ENCODE results near the gene PIERCE2.
"Not testable (repeated sequence)": the region's sequence is repeated elsewhere in the genome, so short reads cannot be mapped to it uniquely, and the experiment has no call there.

PIERCE2 gene

DNA sequence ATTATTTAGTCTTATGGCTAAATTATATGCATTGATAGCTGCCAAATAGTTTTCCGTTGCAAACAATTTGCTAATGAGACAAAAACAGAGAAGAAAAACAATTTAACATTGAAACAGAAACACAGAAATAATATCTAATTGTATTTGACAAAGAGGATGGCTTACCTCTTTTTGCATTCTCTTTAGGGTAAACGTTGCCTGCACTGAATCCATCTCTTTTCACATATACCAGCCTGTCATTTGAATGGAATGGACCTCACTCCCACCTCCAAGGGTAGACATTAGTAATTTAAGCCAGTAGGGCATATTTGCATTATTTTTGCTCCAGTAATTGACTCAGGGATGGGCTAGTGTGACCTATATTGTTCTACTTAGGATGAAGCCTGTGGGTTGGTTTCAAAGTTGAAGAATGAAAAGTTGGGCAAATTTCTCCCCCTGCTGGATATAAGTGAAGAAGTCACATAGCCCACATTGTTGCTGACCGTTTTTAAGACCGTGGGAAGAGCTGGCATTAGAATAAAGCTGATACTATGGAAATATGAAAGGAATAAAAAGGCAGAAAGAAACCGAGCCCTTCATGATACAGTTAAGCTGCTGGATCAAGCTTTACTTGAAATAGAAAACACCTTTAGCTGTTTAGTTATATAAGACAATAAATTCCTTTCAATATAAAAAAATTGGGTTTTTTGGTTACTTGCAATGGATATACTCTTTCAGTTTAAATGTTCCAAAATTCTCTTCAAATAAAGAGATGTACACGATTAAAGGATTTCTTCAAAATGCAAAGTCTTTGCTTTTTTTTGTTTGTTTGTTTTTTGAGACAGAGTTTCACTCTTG, 26.9 kb downstream of the PIERCE2 start:
- peak; percentile 69 for DNase-seq

DNA sequence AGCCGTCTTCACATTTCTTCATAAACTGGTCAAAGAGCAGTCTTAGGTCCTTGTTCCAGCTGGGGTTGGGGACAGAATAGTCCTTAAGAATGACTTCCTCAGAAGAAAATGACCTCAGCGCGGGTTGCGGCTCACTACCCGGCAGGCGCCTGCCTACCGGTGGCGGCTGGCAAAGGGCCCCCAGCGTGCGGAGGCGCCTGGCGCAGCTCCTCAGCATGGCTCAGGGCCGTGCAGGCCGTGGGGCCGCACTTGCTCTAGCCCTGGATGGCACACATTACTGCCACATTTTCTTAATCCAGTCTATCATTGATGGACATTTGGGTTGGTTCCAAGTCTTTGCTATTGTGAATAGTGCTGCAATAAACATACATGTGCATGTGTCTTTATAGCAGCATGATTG, 34.8 kb downstream of the PIERCE2 start:
- DNase-seq, result not testable (repeated sequence)

GRCh38 chr15:55445936-55446335, 37.6 kb downstream of the PIERCE2 start:
- not testable (repeated sequence) for DNase-seq

GRCh38 chr15:55446379-55447029, 38.2 kb downstream of the PIERCE2 start:
- DNase-seq, result not testable (repeated sequence)

DNA sequence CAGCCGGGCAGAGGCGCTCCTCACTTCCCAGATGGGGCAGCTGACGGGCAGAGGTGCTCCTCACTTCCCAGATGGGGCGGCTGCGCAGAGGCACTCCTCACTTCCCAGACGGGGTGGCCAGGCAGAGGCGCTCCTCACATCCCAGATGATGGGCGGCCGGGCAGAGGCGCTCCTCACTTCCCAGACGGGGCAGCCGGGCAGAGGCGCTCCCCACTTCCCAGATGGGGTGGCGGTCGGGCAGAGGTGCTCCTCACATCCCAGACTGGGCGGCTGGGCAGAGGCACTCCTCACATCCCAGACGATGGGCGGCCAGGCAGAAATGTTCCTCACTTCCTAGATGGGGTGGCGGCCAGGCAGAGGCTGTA, 38.7 kb downstream of the PIERCE2 start:
- DNase-seq, result not testable (repeated sequence)

- no peak for DNase-seq
These were observed 49.2 kb downstream of the PIERCE2 start for GRCh38 chr15:55457401-55458022.

GRCh38 chr15:55461447-55461846, 53.2 kb downstream of the PIERCE2 start:
- no peak for DNase-seq

DNA sequence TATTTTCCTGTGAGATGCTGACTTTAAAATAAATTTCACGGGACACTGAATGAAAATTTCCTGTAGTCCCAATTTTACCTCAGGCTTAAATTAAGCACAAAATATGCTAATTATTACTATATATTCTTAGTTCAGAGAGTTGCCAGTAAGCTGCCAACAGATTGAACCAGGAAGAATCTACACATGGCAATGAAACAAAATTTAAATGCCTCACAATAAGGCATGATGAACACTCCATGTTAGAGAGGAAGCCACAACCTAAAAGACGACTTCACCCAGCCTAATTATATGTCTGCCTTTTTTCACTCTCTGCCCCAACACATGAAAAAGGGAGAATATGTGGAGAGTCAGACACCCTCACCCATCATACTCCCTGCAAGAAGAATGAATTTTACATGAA, 60.0 kb downstream of the PIERCE2 start:
- no peak for DNase-seq
